SK-N-MC (cell line): Measurements from ENCODE around the gene HINT2.

Source experiments
- EZH2 ChIP-seq: fragments of 200-600 bp; sonication (generic); IDR thresholded peaks from one replicate; pipeline ENCODE4 v1.6.1; 2017; ENCODE audit warnings: antibody characterized with exemption
- POLR2AphosphoS5 ChIP-seq: IDR thresholded peaks from 2 replicates; pipeline ENCODE4 v1.6.1; 2012; ENCODE audit warnings: mild to moderate bottlenecking, low read depth, low read length, borderline replicate concordance

- TF ChIP-seq POLR2AphosphoS5 (no peak), EZH2 (no peak)
Observed at GRCh38 chr9:35856206-35856605, 41.4 kb upstream of the HINT2 start.
